K562 (cell line): ENCODE measurements around the gene ARF1. TPM values are rescaled to one million over a fixed set of nuclear protein-coding genes. Genes with fewer than 3 reads are reported as not detected.

Experiments
- BRD4 ChIP-seq: fragments of 200-600 bp; sonication (generic); IDR thresholded peaks from 2 replicates; pipeline ENCODE4 v1.6.1; 2017; ENCODE audit warnings: inconsistent platforms
- CBFA2T2 ChIP-seq: fragments of 450-650 bp; conservative IDR thresholded peaks from 2 replicates; pipeline ENCODE4 v1.6.1; 2017; ENCODE audit warnings: mild to moderate bottlenecking
- PHB ChIP-seq: fragments of 250-450 bp; sonication (Bioruptor Pico); IDR thresholded peaks from 2 replicates; pipeline ENCODE4 v1.5.0; 2021
- POLR3G ChIP-seq: IDR thresholded peaks from 2 replicates; pipeline ENCODE4 v1.6.1; 2011; ENCODE audit not compliant: insufficient read length, insufficient replicate concordance; ENCODE audit errors: extremely low read depth
- TEAD2 ChIP-seq: fragments of 450-650 bp; IDR thresholded peaks from 2 replicates; pipeline ENCODE4 v1.6.1; 2016; ENCODE audit warnings: missing genetic modification characterization, control low read depth, missing compliant biosample characterization
- ZNF395 ChIP-seq: fragments of 200-800 bp; sonication (Bioruptor generic); IDR thresholded peaks from 2 replicates; pipeline ENCODE4 v1.6.1; 2017; ENCODE audit warnings: missing genetic modification characterization, missing compliant biosample characterization
- ZNF407 ChIP-seq: fragments of 450-650 bp; IDR thresholded peaks from 2 replicates; pipeline ENCODE4 v1.6.1; 2016; ENCODE audit warnings: low read depth
- polyA plus RNA-seq, 8 experiments: library from polyadenylated mRNA; depleted of rRNA in 4 of 8; stranded (reverse) in 5 of 8; unstranded in 3 of 8; fragments of >200 nt; fragmentation: Nextera tagmentation in 2 of 8; fragmentation: Illumina TruSeq in 1 of 8; extraction: Ambion mirVana in 2 of 8; extraction: Trizol in 1 of 8; gene quantifications; 2 replicates each; pipeline versions ENCODE4 v1.2.1 to v1.2.3, GENCODE V29; 2011 to 2014; ENCODE audit warnings: inconsistent platforms in 1 of 8, missing spikeins in 1 of 8
- total RNA-seq, 7 experiments: library from RNA; depleted of rRNA in 6 of 7; stranded (reverse); fragments of >200 nt in 6 of 7; fragmentation: Illumina TruSeq in 2 of 7; extraction: Trizol in 2 of 7; gene quantifications; 2 replicates each; pipeline versions ENCODE4 v1.2.1 to v1.2.3, GENCODE V29; 2011 to 2021; ENCODE audit warnings: low replicate concordance in 1 of 7
- TF ChIP-seq, protein P1 (sequence below): fragments of 200-800 bp; sonication (Bioruptor generic); IDR thresholded peaks from 2 replicates; pipeline ENCODE4 v1.6.1; 2016; ENCODE audit warnings: missing genetic modification characterization, missing compliant biosample characterization
- TF ChIP-seq, protein P2 (sequence below): fragments of 450-650 bp; IDR thresholded peaks from 2 replicates; pipeline ENCODE4 v1.6.1; 2017; ENCODE audit warnings: mild to moderate bottlenecking, moderate library complexity
- TF ChIP-seq, protein P3 (sequence below): fragments of 450-650 bp; formaldehyde crosslinking; IDR thresholded peaks from 2 replicates; pipeline ENCODE4 v1.4.0; 2020; ENCODE audit warnings: mild to moderate bottlenecking

The ARF1 gene
- total and polyA plus RNA-seq, 9 of the 15 experiments (the other 6 are each of a cell fraction or from before 2014, with no cell fraction given) = 69.8 to 593 (median 325) TPM

- TF ChIP-seq, protein P1, sequence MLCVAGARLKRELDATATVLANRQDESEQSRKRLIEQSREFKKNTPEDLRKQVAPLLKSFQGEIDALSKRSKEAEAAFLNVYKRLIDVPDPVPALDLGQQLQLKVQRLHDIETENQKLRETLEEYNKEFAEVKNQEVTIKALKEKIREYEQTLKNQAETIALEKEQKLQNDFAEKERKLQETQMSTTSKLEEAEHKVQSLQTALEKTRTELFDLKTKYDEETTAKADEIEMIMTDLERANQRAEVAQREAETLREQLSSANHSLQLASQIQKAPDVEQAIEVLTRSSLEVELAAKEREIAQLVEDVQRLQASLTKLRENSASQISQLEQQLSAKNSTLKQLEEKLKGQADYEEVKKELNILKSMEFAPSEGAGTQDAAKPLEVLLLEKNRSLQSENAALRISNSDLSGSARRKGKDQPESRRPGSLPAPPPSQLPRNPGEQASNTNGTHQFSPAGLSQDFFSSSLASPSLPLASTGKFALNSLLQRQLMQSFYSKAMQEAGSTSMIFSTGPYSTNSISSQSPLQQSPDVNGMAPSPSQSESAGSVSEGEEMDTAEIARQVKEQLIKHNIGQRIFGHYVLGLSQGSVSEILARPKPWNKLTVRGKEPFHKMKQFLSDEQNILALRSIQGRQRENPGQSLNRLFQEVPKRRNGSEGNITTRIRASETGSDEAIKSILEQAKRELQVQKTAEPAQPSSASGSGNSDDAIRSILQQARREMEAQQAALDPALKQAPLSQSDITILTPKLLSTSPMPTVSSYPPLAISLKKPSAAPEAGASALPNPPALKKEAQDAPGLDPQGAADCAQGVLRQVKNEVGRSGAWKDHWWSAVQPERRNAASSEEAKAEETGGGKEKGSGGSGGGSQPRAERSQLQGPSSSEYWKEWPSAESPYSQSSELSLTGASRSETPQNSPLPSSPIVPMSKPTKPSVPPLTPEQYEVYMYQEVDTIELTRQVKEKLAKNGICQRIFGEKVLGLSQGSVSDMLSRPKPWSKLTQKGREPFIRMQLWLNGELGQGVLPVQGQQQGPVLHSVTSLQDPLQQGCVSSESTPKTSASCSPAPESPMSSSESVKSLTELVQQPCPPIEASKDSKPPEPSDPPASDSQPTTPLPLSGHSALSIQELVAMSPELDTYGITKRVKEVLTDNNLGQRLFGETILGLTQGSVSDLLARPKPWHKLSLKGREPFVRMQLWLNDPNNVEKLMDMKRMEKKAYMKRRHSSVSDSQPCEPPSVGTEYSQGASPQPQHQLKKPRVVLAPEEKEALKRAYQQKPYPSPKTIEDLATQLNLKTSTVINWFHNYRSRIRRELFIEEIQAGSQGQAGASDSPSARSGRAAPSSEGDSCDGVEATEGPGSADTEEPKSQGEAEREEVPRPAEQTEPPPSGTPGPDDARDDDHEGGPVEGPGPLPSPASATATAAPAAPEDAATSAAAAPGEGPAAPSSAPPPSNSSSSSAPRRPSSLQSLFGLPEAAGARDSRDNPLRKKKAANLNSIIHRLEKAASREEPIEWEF (CRISPR knock-in tag) = peak; percentile 82; the same call in 1 of the 2 replicates
- TF ChIP-seq TEAD2 (tag) (0 out of 2 replicates have a peak, but pooled peaks have one; percentile 27), PHB (CRISPR knock-in tag) (no peak), ZNF407 (no peak), ZNF395 (CRISPR knock-in tag) (peak; percentile 41; the same call in 1 of the 2 replicates), POLR3G (no peak), CBFA2T2 (no peak), BRD4 (0 out of 2 replicates have a peak, but pooled peaks have one; percentile 58)
- TF ChIP-seq, protein P2, sequence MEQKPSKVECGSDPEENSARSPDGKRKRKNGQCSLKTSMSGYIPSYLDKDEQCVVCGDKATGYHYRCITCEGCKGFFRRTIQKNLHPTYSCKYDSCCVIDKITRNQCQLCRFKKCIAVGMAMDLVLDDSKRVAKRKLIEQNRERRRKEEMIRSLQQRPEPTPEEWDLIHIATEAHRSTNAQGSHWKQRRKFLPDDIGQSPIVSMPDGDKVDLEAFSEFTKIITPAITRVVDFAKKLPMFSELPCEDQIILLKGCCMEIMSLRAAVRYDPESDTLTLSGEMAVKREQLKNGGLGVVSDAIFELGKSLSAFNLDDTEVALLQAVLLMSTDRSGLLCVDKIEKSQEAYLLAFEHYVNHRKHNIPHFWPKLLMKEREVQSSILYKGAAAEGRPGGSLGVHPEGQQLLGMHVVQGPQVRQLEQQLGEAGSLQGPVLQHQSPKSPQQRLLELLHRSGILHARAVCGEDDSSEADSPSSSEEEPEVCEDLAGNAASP = no peak
- TF ChIP-seq, protein P3, sequence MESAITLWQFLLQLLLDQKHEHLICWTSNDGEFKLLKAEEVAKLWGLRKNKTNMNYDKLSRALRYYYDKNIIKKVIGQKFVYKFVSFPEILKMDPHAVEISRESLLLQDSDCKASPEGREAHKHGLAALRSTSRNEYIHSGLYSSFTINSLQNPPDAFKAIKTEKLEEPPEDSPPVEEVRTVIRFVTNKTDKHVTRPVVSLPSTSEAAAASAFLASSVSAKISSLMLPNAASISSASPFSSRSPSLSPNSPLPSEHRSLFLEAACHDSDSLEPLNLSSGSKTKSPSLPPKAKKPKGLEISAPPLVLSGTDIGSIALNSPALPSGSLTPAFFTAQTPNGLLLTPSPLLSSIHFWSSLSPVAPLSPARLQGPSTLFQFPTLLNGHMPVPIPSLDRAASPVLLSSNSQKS (CRISPR knock-in tag) = no peak
Observed at GRCh38 chr1:228109962-228110488, 27.5 kb downstream of the ARF1 start (continued).
